Stimulated activated CD8-positive, alpha-beta memory T cell treated with anti-CD3 and anti-CD28 coated beads, Interleukin-2, amount 100 ng/mL, for 1 hour (primary cell): ENCODE results near the gene OR4D11.
"Not testable (repeated sequence)": the region's sequence is repeated elsewhere in the genome, so short reads cannot be mapped to it uniquely, and the experiment has no call there.

Source experiments
- DNase-seq, 2 donors: peaks; one replicate each; pipeline ENCODE4 v3.0.0-alpha.2; 2020; ENCODE audit warnings: low read depth in 2 of 2

OR4D11 gene

GRCh38 chr11:59503276-59503675 lies at the start of gene OR4D11:
OR4D11 (plus strand) TSS chr11:59503576; CDS start chr11:59503576, 0 bp downstream.
- no peak for DNase-seq

- DNase-seq = no peak
Measured at GRCh38 chr11:59456661-59457060, 46.7 kb upstream of the OR4D11 start, which contains the start of gene OR4D6. OR4D6 (plus strand) TSS chr11:59456961; CDS start chr11:59456961, 0 bp downstream.

- no peak for DNase-seq
Measured at GRCh38 chr11:59459916-59460315, 43.5 kb upstream of the OR4D11 start.

GRCh38 chr11:59463190-59463641 lies 40.2 kb upstream of the OR4D11 start:
- DNase-seq = no peak

- no peak for DNase-seq
Measured at GRCh38 chr11:59473015-59473414, 30.4 kb upstream of the OR4D11 start, which contains the start of gene OR4D10. OR4D10 (plus strand) TSS chr11:59473315; CDS start chr11:59477430, 4,115 bp downstream.

- no peak for DNase-seq
Measured at GRCh38 chr11:59475176-59475575, 28.2 kb upstream of the OR4D11 start.

GRCh38 chr11:59479906-59480305 lies 23.5 kb upstream of the OR4D11 start:
- DNase-seq = no peak

- DNase-seq = no peak
Measured at GRCh38 chr11:59480359-59480758, 23.0 kb upstream of the OR4D11 start.

GRCh38 chr11:59501931-59502330 lies 1.4 kb upstream of the OR4D11 start:
- no peak for DNase-seq

- no peak for DNase-seq
Measured at GRCh38 chr11:59510941-59511589, 7.7 kb downstream of the OR4D11 start, which contains the start of gene OR4D9. OR4D9 (plus strand) TSS chr11:59511539; CDS start chr11:59514913, 3,374 bp downstream.

- DNase-seq = no peak
Measured at GRCh38 chr11:59511675-59512074, 8.3 kb downstream of the OR4D11 start.

- not testable (repeated sequence) for DNase-seq
Measured at GRCh38 chr11:59520139-59520538, 16.8 kb downstream of the OR4D11 start.

GRCh38 chr11:59520741-59521140 lies 17.4 kb downstream of the OR4D11 start:
- DNase-seq = no peak

- DNase-seq = no peak
Measured at GRCh38 chr11:59523541-59523940, 20.2 kb downstream of the OR4D11 start.

GRCh38 chr11:59528711-59529110 lies 25.3 kb downstream of the OR4D11 start:
- DNase-seq = no peak

- DNase-seq = no peak
Measured at GRCh38 chr11:59532620-59533019, 29.2 kb downstream of the OR4D11 start.

- no peak for DNase-seq
Measured at GRCh38 chr11:59534676-59535075, 31.3 kb downstream of the OR4D11 start.

- no peak for DNase-seq
Measured at GRCh38 chr11:59542142-59542810, 38.9 kb downstream of the OR4D11 start.

- DNase-seq = not testable (repeated sequence)
Measured at GRCh38 chr11:59543713-59544112, 40.3 kb downstream of the OR4D11 start.

GRCh38 chr11:59544869-59545178 lies 41.4 kb downstream of the OR4D11 start:
- DNase-seq = no peak

- no peak for DNase-seq
Measured at GRCh38 chr11:59545179-59546020, 42.0 kb downstream of the OR4D11 start.

GRCh38 chr11:59547605-59548308 lies 44.4 kb downstream of the OR4D11 start:
- not testable (repeated sequence) for DNase-seq
